ENCODE data around the gene FRYL. TPM values are rescaled to one million over a fixed set of nuclear protein-coding genes. Genes with fewer than 3 reads are reported as not detected.

The FRYL gene
- total and polyA plus RNA-seq, 2 of the 13 experiments (the other 11 are each of a cell fraction or from before 2014, with no cell fraction given), result 9.7 to 19.6 TPM

DNA sequence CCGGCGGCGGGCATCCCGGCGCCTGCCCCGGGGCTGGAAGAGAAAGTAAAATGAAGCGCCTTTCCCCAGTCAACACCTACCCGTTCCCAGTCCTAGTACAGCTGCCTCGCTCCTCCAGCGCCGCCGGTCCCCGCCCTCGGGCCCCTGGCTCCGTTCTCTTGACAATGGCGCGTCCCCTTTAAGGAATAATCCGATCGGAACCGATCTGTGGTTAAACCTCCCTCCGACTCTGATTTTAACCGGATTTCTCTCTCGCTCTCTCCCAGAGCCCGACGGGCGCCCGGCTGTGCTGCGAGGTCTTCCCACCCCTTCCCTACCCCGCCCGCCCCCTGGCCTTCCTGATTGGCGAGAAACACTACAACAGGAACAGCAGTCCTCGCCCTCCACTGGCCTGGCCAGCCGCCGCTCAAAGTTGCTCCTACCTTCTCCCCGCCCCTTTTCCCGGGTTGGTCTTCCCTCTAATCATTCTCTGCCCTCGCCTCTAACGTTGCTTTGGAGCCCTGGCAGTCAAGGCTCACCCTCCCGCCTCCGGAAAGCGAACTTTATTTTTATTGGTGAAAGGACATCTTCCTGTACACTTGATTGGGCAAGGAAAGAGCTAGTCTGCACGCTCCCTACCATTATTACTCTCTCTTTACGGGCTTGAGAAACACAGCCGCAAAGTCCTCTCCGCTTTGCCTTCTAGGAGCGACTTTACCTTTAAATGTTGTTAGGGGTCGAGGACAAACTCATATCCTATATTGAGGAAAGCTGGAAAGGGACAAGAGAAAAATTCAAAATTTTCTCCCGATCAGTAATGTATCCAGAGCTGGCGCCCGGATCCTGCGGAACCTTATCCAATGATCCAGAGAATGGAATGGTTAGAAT is at the start of gene FRYL (continued):
- TF ChIP-seq ZFP1 (CRISPR knock-in tag; IDR thresholded peaks at IDR 0.05), result no peak
- TF ChIP-seq POLR2AphosphoS2 (IDR thresholded peaks at IDR 0.05; ENCODE audit: low read depth, low read length), result no peak
- TF ChIP-seq, protein P1, sequence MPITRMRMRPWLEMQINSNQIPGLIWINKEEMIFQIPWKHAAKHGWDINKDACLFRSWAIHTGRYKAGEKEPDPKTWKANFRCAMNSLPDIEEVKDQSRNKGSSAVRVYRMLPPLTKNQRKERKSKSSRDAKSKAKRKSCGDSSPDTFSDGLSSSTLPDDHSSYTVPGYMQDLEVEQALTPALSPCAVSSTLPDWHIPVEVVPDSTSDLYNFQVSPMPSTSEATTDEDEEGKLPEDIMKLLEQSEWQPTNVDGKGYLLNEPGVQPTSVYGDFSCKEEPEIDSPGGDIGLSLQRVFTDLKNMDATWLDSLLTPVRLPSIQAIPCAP (CRISPR knock-in tag; IDR thresholded peaks at IDR 0.05; ENCODE audit: low read depth), result no peak
- TF ChIP-seq, protein P2, sequence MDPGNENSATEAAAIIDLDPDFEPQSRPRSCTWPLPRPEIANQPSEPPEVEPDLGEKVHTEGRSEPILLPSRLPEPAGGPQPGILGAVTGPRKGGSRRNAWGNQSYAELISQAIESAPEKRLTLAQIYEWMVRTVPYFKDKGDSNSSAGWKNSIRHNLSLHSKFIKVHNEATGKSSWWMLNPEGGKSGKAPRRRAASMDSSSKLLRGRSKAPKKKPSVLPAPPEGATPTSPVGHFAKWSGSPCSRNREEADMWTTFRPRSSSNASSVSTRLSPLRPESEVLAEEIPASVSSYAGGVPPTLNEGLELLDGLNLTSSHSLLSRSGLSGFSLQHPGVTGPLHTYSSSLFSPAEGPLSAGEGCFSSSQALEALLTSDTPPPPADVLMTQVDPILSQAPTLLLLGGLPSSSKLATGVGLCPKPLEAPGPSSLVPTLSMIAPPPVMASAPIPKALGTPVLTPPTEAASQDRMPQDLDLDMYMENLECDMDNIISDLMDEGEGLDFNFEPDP (CRISPR knock-in tag; conservative IDR thresholded peaks at IDR 0.05), result no peak
- TF ChIP-seq TCF12 (IDR thresholded peaks at IDR 0.05), result no peak
- no peak for TF ChIP-seq TCF12 (CRISPR knock-in tag; IDR thresholded peaks at IDR 0.05)
- no peak for TF ChIP-seq NR2F6 (IDR thresholded peaks at IDR 0.05)
- TF ChIP-seq NR2F6 (CRISPR knock-in tag; IDR thresholded peaks at IDR 0.05), result no peak
- TF ChIP-seq SNAPC5 (CRISPR knock-in tag; IDR thresholded peaks at IDR 0.05; ENCODE audit: borderline replicate concordance), result no peak
- TF ChIP-seq ZNF274 (CRISPR knock-in tag; IDR thresholded peaks at IDR 0.05), result no peak
- no peak for TF ChIP-seq NCOA1 (CRISPR knock-in tag; IDR thresholded peaks at IDR 0.05)
- TF ChIP-seq ZNF543 (CRISPR knock-in tag; IDR thresholded peaks at IDR 0.05), result 0 out of 2 replicates have a peak, but pooled peaks have one; percentile 8
- no peak for TF ChIP-seq SIX4 (CRISPR knock-in tag; IDR thresholded peaks at IDR 0.05)
- TF ChIP-seq ZZZ3 (CRISPR knock-in tag; IDR thresholded peaks at IDR 0.05; ENCODE audit: borderline replicate concordance), result no peak
- no peak for TF ChIP-seq ISL2 (CRISPR knock-in tag; IDR thresholded peaks at IDR 0.05)
- TF ChIP-seq HOMEZ (CRISPR knock-in tag; IDR thresholded peaks at IDR 0.05; ENCODE audit: low read depth), result peak; percentile 65; the same call in 1 of the 2 replicates
- TF ChIP-seq MYPOP (CRISPR knock-in tag; IDR thresholded peaks at IDR 0.05), result peak; percentile 74; the same call in 1 of the 2 replicates
- TF ChIP-seq YEATS4 (CRISPR knock-in tag; IDR thresholded peaks at IDR 0.05; ENCODE audit: borderline replicate concordance), result no peak
- TF ChIP-seq ZNF784 (CRISPR knock-in tag; IDR thresholded peaks at IDR 0.05; ENCODE audit: borderline replicate concordance), result no peak

All from HepG2 (cell line).